ENCODE results near the gene TTLL7. TPM values are rescaled to one million over a fixed set of nuclear protein-coding genes. Genes with fewer than 3 reads are reported as not detected.

TTLL7 gene
- total RNA-seq, 1 donor from 2014 or later: 22.6 TPM

- Mint-ChIP-seq H3K4me3 (ENCODE audit: unreplicated experiment) (no peak overlapping the region), H3K27me3 (ENCODE audit: low read depth) (no peaks in the 10 kb centered on the region), H3K9me3 (ENCODE audit: low read depth) (peaks cover 6% of the 10 kb centered on the region), H3K36me3 (ENCODE audit: low read depth) (no peaks in the 10 kb centered on the region), H3K27ac (ENCODE audit: unreplicated experiment) (no peak overlapping the region), H3K4me1 (ENCODE audit: low read depth) (no peaks in the 10 kb centered on the region)
- TF ChIP-seq CTCF (IDR thresholded peaks at IDR 0.05): no peak
- no peak for DNase-seq (ENCODE audit: low spot score)
Observed at GRCh38 chr1:83845437-83846071, 153.4 kb downstream of the TTLL7 start.

- peaks cover 6% of the 10 kb centered on the region for H3K9me3 Mint-ChIP-seq (ENCODE audit: low read depth)
- H3K4me3 Mint-ChIP-seq (ENCODE audit: unreplicated experiment): no peak overlapping the region
- no peak overlapping the region for H3K27ac Mint-ChIP-seq (ENCODE audit: unreplicated experiment)
Observed at GRCh38 chr1:83844546-83844945, 154.4 kb downstream of the TTLL7 start.

GRCh38 chr1:83839566-83840173, 159.3 kb downstream of the TTLL7 start:
- no peak for TF ChIP-seq CTCF (IDR thresholded peaks at IDR 0.05)
- DNase-seq (ENCODE audit: low spot score): no peak
- Mint-ChIP-seq H3K27me3 (ENCODE audit: low read depth) (no peaks in the 10 kb centered on the region), H3K4me3 (ENCODE audit: unreplicated experiment) (no peak overlapping the region), H3K36me3 (ENCODE audit: low read depth) (no peaks in the 10 kb centered on the region), H3K27ac (ENCODE audit: unreplicated experiment) (peak overlapping the region; percentile 76), H3K4me1 (ENCODE audit: low read depth) (peaks cover 10% of the 10 kb centered on the region), H3K9me3 (ENCODE audit: low read depth) (peaks cover 9% of the 10 kb centered on the region)

More at GRCh38 chr1:83844546-83844945, 154.4 kb downstream of the TTLL7 start:
- no peak for TF ChIP-seq CTCF (IDR thresholded peaks at IDR 0.05)
- Mint-ChIP-seq H3K4me1 (ENCODE audit: low read depth) (peaks cover 7% of the 10 kb centered on the region), H3K36me3 (ENCODE audit: low read depth) (no peaks in the 10 kb centered on the region), H3K27me3 (ENCODE audit: low read depth) (no peaks in the 10 kb centered on the region)
- DNase-seq (ENCODE audit: low spot score): no peak

- no peak overlapping the region for H3K27ac Mint-ChIP-seq (ENCODE audit: unreplicated experiment)
Observed at GRCh38 chr1:83838573-83838972, 160.4 kb downstream of the TTLL7 start.

GRCh38 chr1:83836543-83836942, 162.4 kb downstream of the TTLL7 start:
- no peak for TF ChIP-seq CTCF (IDR thresholded peaks at IDR 0.05)
- no peak overlapping the region for H3K27ac Mint-ChIP-seq (ENCODE audit: unreplicated experiment)
- no peak for DNase-seq (ENCODE audit: low spot score)
- H3K36me3 Mint-ChIP-seq (ENCODE audit: low read depth): no peaks in the 10 kb centered on the region
- H3K4me1 Mint-ChIP-seq (ENCODE audit: low read depth): peaks cover 10% of the 10 kb centered on the region
- H3K27me3 Mint-ChIP-seq (ENCODE audit: low read depth): no peaks in the 10 kb centered on the region
- H3K4me3 Mint-ChIP-seq (ENCODE audit: unreplicated experiment): no peak overlapping the region
- peaks cover 3% of the 10 kb centered on the region for H3K9me3 Mint-ChIP-seq (ENCODE audit: low read depth)

More at GRCh38 chr1:83838573-83838972, 160.4 kb downstream of the TTLL7 start:
- DNase-seq (ENCODE audit: low spot score): no peak
- no peaks in the 10 kb centered on the region for H3K27me3 Mint-ChIP-seq (ENCODE audit: low read depth)
- no peaks in the 10 kb centered on the region for H3K36me3 Mint-ChIP-seq (ENCODE audit: low read depth)
- H3K9me3 Mint-ChIP-seq (ENCODE audit: low read depth): peaks cover 3% of the 10 kb centered on the region
- no peak for TF ChIP-seq CTCF (IDR thresholded peaks at IDR 0.05)
- no peak overlapping the region for H3K4me3 Mint-ChIP-seq (ENCODE audit: unreplicated experiment)
- H3K4me1 Mint-ChIP-seq (ENCODE audit: low read depth): peaks cover 10% of the 10 kb centered on the region
